Fibroblast of pulmonary artery (primary cell): Measurements from ENCODE around the gene HOXC11.

Experiments
- DNase-seq: peaks from one replicate; pipeline ENCODE4 v3.0.0-alpha.2; 2010; ENCODE audit warnings: low read depth
- H3K4me3 ChIP-seq: replicated peaks from 2 replicates; pipeline ENCODE4 v1.5.1; 2011; ENCODE audit warnings: low read depth, mild to moderate bottlenecking, control low read depth, low read length, moderate library complexity
- TF ChIP-seq, protein P1 (sequence below): IDR thresholded peaks from 2 replicates; pipeline ENCODE4 v1.5.1; 2011; ENCODE audit warnings: mild to moderate bottlenecking, control low read depth, low read length, inconsistent platforms; ENCODE audit errors: missing control alignments

The HOXC11 gene

GRCh38 chr12:54005853-54006558 lies 33.1 kb downstream of the HOXC11 start:
- DNase-seq, result peak; percentile 81
- H3K4me3 ChIP-seq, result peak overlapping the region; percentile 27
- TF ChIP-seq, protein P1, sequence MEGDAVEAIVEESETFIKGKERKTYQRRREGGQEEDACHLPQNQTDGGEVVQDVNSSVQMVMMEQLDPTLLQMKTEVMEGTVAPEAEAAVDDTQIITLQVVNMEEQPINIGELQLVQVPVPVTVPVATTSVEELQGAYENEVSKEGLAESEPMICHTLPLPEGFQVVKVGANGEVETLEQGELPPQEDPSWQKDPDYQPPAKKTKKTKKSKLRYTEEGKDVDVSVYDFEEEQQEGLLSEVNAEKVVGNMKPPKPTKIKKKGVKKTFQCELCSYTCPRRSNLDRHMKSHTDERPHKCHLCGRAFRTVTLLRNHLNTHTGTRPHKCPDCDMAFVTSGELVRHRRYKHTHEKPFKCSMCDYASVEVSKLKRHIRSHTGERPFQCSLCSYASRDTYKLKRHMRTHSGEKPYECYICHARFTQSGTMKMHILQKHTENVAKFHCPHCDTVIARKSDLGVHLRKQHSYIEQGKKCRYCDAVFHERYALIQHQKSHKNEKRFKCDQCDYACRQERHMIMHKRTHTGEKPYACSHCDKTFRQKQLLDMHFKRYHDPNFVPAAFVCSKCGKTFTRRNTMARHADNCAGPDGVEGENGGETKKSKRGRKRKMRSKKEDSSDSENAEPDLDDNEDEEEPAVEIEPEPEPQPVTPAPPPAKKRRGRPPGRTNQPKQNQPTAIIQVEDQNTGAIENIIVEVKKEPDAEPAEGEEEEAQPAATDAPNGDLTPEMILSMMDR, result peak; percentile 74

DNA sequence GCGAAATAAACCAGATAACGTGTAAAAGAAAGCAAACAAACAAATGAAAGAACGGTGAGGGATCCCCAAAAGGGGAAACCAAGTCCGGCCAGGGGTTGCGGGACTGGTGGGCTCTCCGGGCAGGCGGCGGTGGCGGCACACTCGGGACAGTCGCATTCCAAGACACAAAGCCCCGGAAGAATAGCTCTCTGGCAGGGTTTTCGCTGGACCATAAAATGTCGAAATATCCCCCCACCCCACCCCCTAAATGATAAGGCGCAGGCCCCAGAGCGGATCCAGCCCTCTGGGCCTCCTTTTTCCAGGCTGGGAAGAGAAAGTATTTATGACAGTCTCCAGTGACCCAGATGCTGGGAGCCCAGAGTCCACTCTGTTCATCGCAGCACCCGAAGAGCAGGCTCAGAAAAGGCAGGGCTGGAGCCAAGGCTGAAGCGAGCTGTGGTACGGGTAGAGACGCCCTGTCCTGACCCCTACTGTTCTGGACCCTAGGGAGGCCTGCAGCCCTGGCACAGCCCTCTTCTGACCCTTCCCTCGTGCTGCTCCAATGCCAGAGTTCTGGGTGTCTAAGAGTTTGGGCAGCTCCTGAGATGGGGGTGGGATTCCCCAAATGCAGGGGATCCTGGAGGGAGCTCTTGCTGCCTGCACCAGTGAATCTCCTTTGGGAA lies 33.8 kb downstream of the HOXC11 start:
- peak overlapping the region; percentile 27 for H3K4me3 ChIP-seq
- DNase-seq, result no peak
- TF ChIP-seq, protein P1, result no peak

DNA sequence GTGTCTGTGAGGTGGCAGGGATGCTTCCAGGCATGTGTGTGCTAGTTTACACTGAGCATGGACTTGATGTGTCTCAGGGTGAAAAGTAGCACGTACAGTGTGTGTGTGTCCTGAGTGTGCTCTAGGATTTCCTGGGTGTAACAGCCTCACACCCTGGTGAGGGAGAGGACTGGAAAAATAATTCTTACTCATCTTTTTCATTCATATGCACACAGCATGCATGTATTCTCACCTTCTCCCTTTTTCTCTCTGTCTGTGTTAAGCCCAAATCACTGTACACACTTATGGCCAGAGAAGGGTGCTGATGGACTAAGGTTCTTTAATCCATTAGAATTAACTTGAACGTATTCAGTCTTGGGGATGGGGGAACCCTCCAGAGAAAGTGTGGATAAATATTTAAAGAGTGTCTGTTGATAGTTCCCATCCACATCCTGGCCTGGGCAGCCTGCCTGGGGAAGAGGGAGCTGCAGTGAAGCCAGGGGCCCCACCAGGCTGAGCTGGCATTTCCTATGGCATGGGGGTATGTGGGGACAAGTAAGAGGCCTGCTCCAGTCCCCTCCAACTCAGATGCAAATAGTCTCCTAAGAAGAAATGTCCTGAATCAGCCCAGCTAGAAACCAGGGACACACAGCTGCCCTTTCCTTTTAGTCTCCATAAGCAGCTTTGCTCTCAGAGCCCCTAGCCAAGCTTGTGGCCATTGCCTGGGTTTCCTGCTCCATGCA lies 34.8 kb downstream of the HOXC11 start:
- TF ChIP-seq, protein P1, result no peak
- DNase-seq, result no peak
- no peak overlapping the region for H3K4me3 ChIP-seq

GRCh38 chr12:54008260-54008552 lies 35.3 kb downstream of the HOXC11 start:
- H3K4me3 ChIP-seq, result no peak overlapping the region
- DNase-seq, result no peak
- TF ChIP-seq, protein P1, result no peak

- TF ChIP-seq, protein P1, result no peak
- H3K4me3 ChIP-seq, result no peak overlapping the region
- no peak for DNase-seq
Measured at GRCh38 chr12:54009171-54010052, 36.5 kb downstream of the HOXC11 start.

DNA sequence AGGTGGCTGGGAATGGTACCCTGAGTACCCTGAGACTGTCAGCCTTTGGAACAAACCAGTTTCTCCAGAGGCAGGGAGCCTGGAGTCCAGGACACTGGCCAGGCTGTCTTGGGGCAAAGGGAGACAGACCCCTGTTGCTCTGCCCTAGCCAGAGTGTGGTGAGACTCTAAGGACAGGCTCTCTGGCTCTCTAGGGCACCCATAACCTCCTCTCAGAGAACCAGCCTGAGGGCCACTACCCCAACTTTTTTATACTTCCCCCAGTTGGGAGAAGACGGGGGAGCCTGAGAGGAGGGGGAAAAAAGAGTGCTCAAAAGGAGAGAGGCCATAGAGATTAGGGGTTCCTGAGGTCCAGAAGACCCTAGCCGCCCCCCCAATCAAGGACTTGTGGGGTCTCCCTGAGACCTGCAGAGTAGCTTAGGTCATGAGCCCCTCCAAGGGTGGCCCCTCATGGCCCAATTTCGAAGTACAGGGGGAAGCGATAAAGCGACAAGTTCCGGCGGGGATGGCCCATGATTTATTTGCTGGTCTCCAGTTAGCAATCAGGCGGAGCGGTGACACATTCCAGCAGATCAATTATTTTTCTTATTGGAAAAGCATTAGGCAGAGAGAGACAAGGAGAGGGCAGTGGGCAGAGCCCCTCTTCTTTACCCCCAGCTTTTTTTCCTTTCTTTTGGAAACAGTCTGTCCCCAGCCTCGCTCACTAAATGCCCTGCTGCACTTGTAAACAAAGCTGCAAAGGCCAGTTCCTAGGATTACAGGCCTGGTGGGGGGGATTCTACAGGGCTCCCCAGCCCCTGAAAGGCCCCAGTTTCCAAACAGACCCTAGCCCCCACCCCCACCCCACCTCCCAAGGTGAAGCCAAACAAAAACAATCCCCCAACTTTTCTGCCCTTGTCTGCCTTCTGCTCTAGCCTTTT lies 37.4 kb downstream of the HOXC11 start:
- TF ChIP-seq, protein P1, result no peak
- DNase-seq, result no peak
- H3K4me3 ChIP-seq, result no peak overlapping the region
